NB4 (cell line): ENCODE results near the gene GAL3ST2.
"Not testable (repeated sequence)": the region's sequence is repeated elsewhere in the genome, so short reads cannot be mapped to it uniquely, and the experiment has no call there.

ENCODE experiments used
- DNase-seq: peaks from one replicate; pipeline ENCODE4 v3.0.0; 2010; ENCODE audit warnings: low read depth
- H3K4me3 ChIP-seq: one replicate; pipeline ENCODE4 v1.5.1; 2011; ENCODE audit warnings: mild to moderate bottlenecking, low read depth, low read length, moderate library complexity
- CTCF ChIP-seq: IDR thresholded peaks from one replicate; pipeline ENCODE4 v1.5.1; 2012; ENCODE audit warnings: low read depth, low read length
- MAX ChIP-seq: IDR thresholded peaks from 2 replicates; pipeline ENCODE4 v1.6.1; 2011; ENCODE audit warnings: low read depth, low read length
- MYC ChIP-seq: IDR thresholded peaks from 2 replicates; pipeline ENCODE4 v1.6.1; 2011; ENCODE audit warnings: low read depth, low read length
- POLR2A ChIP-seq: IDR thresholded peaks from 2 replicates; pipeline ENCODE4 v1.6.1; 2011; ENCODE audit warnings: mild to moderate bottlenecking; ENCODE audit not compliant: insufficient read length; ENCODE audit errors: extremely low read depth

The GAL3ST2 gene

GRCh38 chr2:241755166-241755565 lies 21.5 kb upstream of the GAL3ST2 start:
- no peak overlapping the region for H3K4me3 ChIP-seq
- TF ChIP-seq MAX (no peak), POLR2A (no peak), MYC (no peak), CTCF (no peak)
- no peak for DNase-seq

GRCh38 chr2:241755777-241756176 lies 20.8 kb upstream of the GAL3ST2 start:
- TF ChIP-seq POLR2A: no peak
- no peak for TF ChIP-seq MAX
- no peak for TF ChIP-seq CTCF
- TF ChIP-seq MYC: no peak
- H3K4me3 ChIP-seq: no peak overlapping the region
- DNase-seq: no peak

- DNase-seq: no peak
- TF ChIP-seq POLR2A (no peak), MYC (no peak), MAX (no peak), CTCF (no peak)
- no peak overlapping the region for H3K4me3 ChIP-seq
Measured at GRCh38 chr2:241759067-241759807, 17.4 kb upstream of the GAL3ST2 start.

- not testable (repeated sequence) for H3K4me3 ChIP-seq, DNase-seq
Measured at GRCh38 chr2:241759893-241760292, 16.7 kb upstream of the GAL3ST2 start.

- DNase-seq: no peak
- H3K4me3 ChIP-seq: no peak overlapping the region
- TF ChIP-seq MAX (no peak), POLR2A (no peak), CTCF (no peak), MYC (no peak)
Measured at GRCh38 chr2:241760301-241760771, 16.3 kb upstream of the GAL3ST2 start.

- no peak for DNase-seq
- TF ChIP-seq CTCF: no peak
- no peak for TF ChIP-seq MYC
- no peak for TF ChIP-seq POLR2A
- no peak for TF ChIP-seq MAX
- H3K4me3 ChIP-seq: no peak overlapping the region
Measured at GRCh38 chr2:241762321-241762932, 14.2 kb upstream of the GAL3ST2 start.
